Uterus (tissue), 4 donors: ENCODE data around the gene IPPK. TPM values are rescaled to one million over a fixed set of nuclear protein-coding genes. Genes with fewer than 3 reads are reported as not detected.

Source experiments
- DNase-seq, 2 donors: peaks; one replicate each; pipeline ENCODE4 v3.0.0-alpha.2; 2019 to 2020
- H3K27ac ChIP-seq, 2 donors: fragments of 200-600 bp; sonication (generic); 1 replicate in 1 of 2; 2 replicates in 1 of 2; pipeline ENCODE4 v1.5.1; 2016 to 2018
- H3K27me3 ChIP-seq, 2 donors: fragments of 200-600 bp; sonication (generic); one replicate each; pipeline ENCODE4 v1.5.1; 2018 to 2019; ENCODE audit warnings: control low read depth in 1 of 2
- H3K36me3 ChIP-seq, 2 donors: fragments of 200-600 bp; sonication (generic); one replicate each; pipeline ENCODE4 v1.5.1; 2019; ENCODE audit warnings: control low read depth in 1 of 2
- H3K4me1 ChIP-seq, 2 donors: fragments of 200-600 bp; sonication (generic); one replicate each; pipeline ENCODE4 v1.5.1; 2018 to 2019; ENCODE audit warnings: control low read depth in 1 of 2
- H3K4me3 ChIP-seq, 2 donors: fragments of 200-600 bp; sonication (generic); 1 replicate in 1 of 2; 2 replicates in 1 of 2; pipeline ENCODE4 v1.5.1; 2018 to 2019; ENCODE audit warnings: mild to moderate bottlenecking in 1 of 2
- H3K9me3 ChIP-seq, 2 donors: fragments of 200-600 bp; sonication (generic); one replicate each; pipeline ENCODE4 v1.5.1; 2019; ENCODE audit warnings: control low read depth in 1 of 2
- CTCF ChIP-seq, 4 experiments: fragments of 200-600 bp in 2 of 4; fragments of 450-650 bp in 2 of 4; sonication (generic) in 2 of 4; IDR thresholded peaks; one replicate each; pipeline ENCODE4 v1.5.1; 2016 to 2019; ENCODE audit warnings: antibody characterized with exemption in 4 of 4, mild to moderate bottlenecking in 2 of 4, moderate library complexity in 1 of 4
- POLR2A ChIP-seq, 2 donors: fragments of 450-650 bp; IDR thresholded peaks; one replicate each; pipeline ENCODE4 v1.6.1; 2016; ENCODE audit warnings: antibody characterized with exemption in 2 of 2, mild to moderate bottlenecking in 1 of 2, moderate library complexity in 1 of 2
- intact Hi-C: fragments of 100-400 bp; cut with DNase I; formaldehyde crosslinking; loops from one replicate; pipeline ENCODE4 v1.15.1; 2023; ENCODE audit warnings: low total_unique reads
- total RNA-seq, 4 donors: library from RNA; depleted of rRNA in 3 of 4; stranded (reverse); fragments of >200 nt in 3 of 4; gene quantifications; one replicate each; pipeline versions ENCODE4 v1.1.0 to v1.2.4, GENCODE V29; 2014 to 2023
- donor health status: DM: yes; HTN: yes; CAD: no.

The IPPK gene
- total RNA-seq, 4 donors from 2014 or later = 5.9 to 13.1 (median 8.5) TPM

- no peaks in the 10 kb centered on the region for H3K4me1 ChIP-seq
- H3K9me3 ChIP-seq = no peaks in the 10 kb centered on the region
- no peak for TF ChIP-seq CTCF (IDR thresholded peaks at IDR 0.05)
- TF ChIP-seq POLR2A (IDR thresholded peaks at IDR 0.05) = no peak
- H3K27ac ChIP-seq = no peak overlapping the region
- H3K36me3 ChIP-seq = no peaks in the 10 kb centered on the region
- no peak overlapping the region for H3K4me3 ChIP-seq
- H3K27me3 ChIP-seq = no peaks in the 10 kb centered on the region
- no peak for DNase-seq
- intact Hi-C loops = no loop called here
These were observed 39.3 kb upstream of the IPPK start for GRCh38 chr9:92709240-92709639.

GRCh38 chr9:92707530-92707929 lies 37.6 kb upstream of the IPPK start:
- no peaks in the 10 kb centered on the region for H3K9me3 ChIP-seq
- intact Hi-C loops = no loop called here
- H3K36me3 ChIP-seq = no peaks in the 10 kb centered on the region
- no peak overlapping the region for H3K4me3 ChIP-seq
- no peaks in the 10 kb centered on the region for H3K4me1 ChIP-seq
- H3K27me3 ChIP-seq = no peaks in the 10 kb centered on the region
- no peak for TF ChIP-seq CTCF (IDR thresholded peaks at IDR 0.05)
- DNase-seq = no peak
- H3K27ac ChIP-seq = no peak overlapping the region

- H3K4me3 ChIP-seq = no peak overlapping the region
- intact Hi-C loops = no loop called here
- DNase-seq = no peak
These were observed 36.4 kb upstream of the IPPK start for GRCh38 chr9:92706218-92706940.

GRCh38 chr9:92704528-92704927 lies 34.6 kb upstream of the IPPK start:
- no peak overlapping the region for H3K4me3 ChIP-seq
- no peak for DNase-seq
- no peaks in the 10 kb centered on the region for H3K27me3 ChIP-seq
- H3K9me3 ChIP-seq = no peaks in the 10 kb centered on the region
- no peak for TF ChIP-seq CTCF (IDR thresholded peaks at IDR 0.05)
- H3K4me1 ChIP-seq = no peaks in the 10 kb centered on the region
- no peaks in the 10 kb centered on the region for H3K36me3 ChIP-seq
- intact Hi-C loops = no loop called here
- no peak overlapping the region for H3K27ac ChIP-seq

More at GRCh38 chr9:92706218-92706940, 36.4 kb upstream of the IPPK start:
- H3K4me1 ChIP-seq = no peaks in the 10 kb centered on the region
- no peaks in the 10 kb centered on the region for H3K27me3 ChIP-seq
- no peaks in the 10 kb centered on the region for H3K36me3 ChIP-seq
- no peaks in the 10 kb centered on the region for H3K9me3 ChIP-seq
- TF ChIP-seq CTCF (IDR thresholded peaks at IDR 0.05) (no peak), POLR2A (IDR thresholded peaks at IDR 0.05) (no peak)
- H3K27ac ChIP-seq = no peak overlapping the region

GRCh38 chr9:92696619-92697018 lies 26.7 kb upstream of the IPPK start:
- DNase-seq = no peak
- intact Hi-C loops = no loop called here
- H3K27ac ChIP-seq = no peak overlapping the region
- no peaks in the 10 kb centered on the region for H3K4me1 ChIP-seq
- TF ChIP-seq CTCF (IDR thresholded peaks at IDR 0.05) (no peak), POLR2A (IDR thresholded peaks at IDR 0.05) (no peak)
- H3K4me3 ChIP-seq = no peak overlapping the region
- no peaks in the 10 kb centered on the region for H3K27me3 ChIP-seq
- H3K36me3 ChIP-seq = no peaks in the 10 kb centered on the region
- H3K9me3 ChIP-seq = peaks cover 0 to 5% of the 10 kb centered on the region in 2 donors
